ENCODE data around the gene PRR12. TPM values are rescaled to one million over a fixed set of nuclear protein-coding genes. Genes with fewer than 3 reads are reported as not detected.

Gene PRR12
- total and polyA plus RNA-seq, 2 donors from 2014 or later: 4.9 to 27.4 TPM

GRCh38 chr19:49645592-49645991, 54.6 kb downstream of the PRR12 start:
- no peaks in the 10 kb centered on the region for H3K27me3 ChIP-seq (ENCODE audit: control insufficient read depth, insufficient read depth, low read length)
- intact Hi-C loops (cut with DNase I): no loop called here
- H3K9me3 ChIP-seq (ENCODE audit: control insufficient read depth in 2 of 3, insufficient read depth in 1 of 3, low read length in 3 of 3): no peaks in the 10 kb centered on the region
- no peak for TF ChIP-seq CTCF (IDR thresholded peaks at IDR 0.05; ENCODE audit: borderline replicate concordance, extremely low read depth, insufficient read depth)
- FAIRE-seq (no peak), DNase-seq (no peak)
- H3K36me3 ChIP-seq (ENCODE audit: control insufficient read depth in 2 of 3, insufficient read depth in 3 of 3, low read length in 3 of 3): peaks cover 0 to 21% (median 10%) of the 10 kb centered on the region in 3 donors
- no peak overlapping the region for H3K27ac ChIP-seq (ENCODE audit: low read depth in 2 of 2, low read length in 2 of 2)
- H3K4me1 ChIP-seq (ENCODE audit: control insufficient read depth in 2 of 3, insufficient read depth in 2 of 3, low read depth in 1 of 3, low read length in 3 of 3): peaks cover 7 to 14% (median 13%) of the 10 kb centered on the region in 3 donors
- no peak overlapping the region for H3K4me3 ChIP-seq (ENCODE audit: low read length in 3 of 3)
- no peak overlapping the region for H3K9ac ChIP-seq (ENCODE audit: low read length in 3 of 3)

GRCh38 chr19:49645995-49646394, 55.0 kb downstream of the PRR12 start:
- Histone ChIP-seq H3K4me3 (ENCODE audit: low read length in 3 of 3) (no peak overlapping the region), H3K27ac (ENCODE audit: low read depth in 2 of 2, low read length in 2 of 2) (no peak overlapping the region), H3K27me3 (ENCODE audit: control insufficient read depth, insufficient read depth, low read length) (no peaks in the 10 kb centered on the region), H3K36me3 (ENCODE audit: control insufficient read depth in 2 of 3, insufficient read depth in 3 of 3, low read length in 3 of 3) (peaks cover 0 to 21% (median 10%) of the 10 kb centered on the region in 3 donors), H3K9me3 (ENCODE audit: control insufficient read depth in 2 of 3, insufficient read depth in 1 of 3, low read length in 3 of 3) (no peaks in the 10 kb centered on the region), H3K9ac (ENCODE audit: low read length in 3 of 3) (no peak overlapping the region), H3K4me1 (ENCODE audit: control insufficient read depth in 2 of 3, insufficient read depth in 2 of 3, low read depth in 1 of 3, low read length in 3 of 3) (peaks cover 7 to 14% (median 10%) of the 10 kb centered on the region in 3 donors)
- FAIRE-seq (no peak), DNase-seq (no peak)
- no peak for TF ChIP-seq CTCF (IDR thresholded peaks at IDR 0.05; ENCODE audit: borderline replicate concordance, extremely low read depth, insufficient read depth)
- intact Hi-C loops (cut with DNase I): no loop called here

- no peak overlapping the region for H3K27ac ChIP-seq (ENCODE audit: low read depth in 2 of 2, low read length in 2 of 2)
- H3K9ac ChIP-seq (ENCODE audit: low read length in 3 of 3): no peak overlapping the region
- peaks cover 7 to 14% (median 10%) of the 10 kb centered on the region in 3 donors for H3K4me1 ChIP-seq (ENCODE audit: control insufficient read depth in 2 of 3, insufficient read depth in 2 of 3, low read depth in 1 of 3, low read length in 3 of 3)
- no peak overlapping the region for H3K4me3 ChIP-seq (ENCODE audit: low read length in 3 of 3)
- intact Hi-C loops (cut with DNase I): no loop called here
- no peak for DNase-seq
- H3K9me3 ChIP-seq (ENCODE audit: control insufficient read depth in 2 of 3, insufficient read depth in 1 of 3, low read length in 3 of 3): no peaks in the 10 kb centered on the region
- H3K36me3 ChIP-seq (ENCODE audit: control insufficient read depth in 2 of 3, insufficient read depth in 3 of 3, low read length in 3 of 3): peaks cover 0 to 21% (median 12%) of the 10 kb centered on the region in 3 donors
- H3K27me3 ChIP-seq (ENCODE audit: control insufficient read depth, insufficient read depth, low read length): no peaks in the 10 kb centered on the region
- no peak for FAIRE-seq
- TF ChIP-seq CTCF (IDR thresholded peaks at IDR 0.05; ENCODE audit: borderline replicate concordance, extremely low read depth, insufficient read depth): no peak
Measured at GRCh38 chr19:49646586-49646985, 55.6 kb downstream of the PRR12 start.
